Skeletal muscle tissue (tissue), 4 donors: ENCODE results near the gene MOV10L1. TPM values are rescaled to one million over a fixed set of nuclear protein-coding genes. Genes with fewer than 3 reads are reported as not detected.
"Not testable (repeated sequence)": the region's sequence is repeated elsewhere in the genome, so short reads cannot be mapped to it uniquely, and the experiment has no call there.

Experiments
- H3K27ac ChIP-seq: one replicate; pipeline ENCODE4 v1.7.0; 2013; ENCODE audit warnings: mild to moderate bottlenecking, low read depth, low read length, inconsistent platforms
- H3K27me3 ChIP-seq, 3 donors: one replicate each; pipeline ENCODE4 v1.7.0; 2013; ENCODE audit warnings: low read length in 3 of 3; ENCODE audit not compliant: control insufficient read depth in 3 of 3, insufficient read depth in 3 of 3
- H3K36me3 ChIP-seq, 3 donors: one replicate each; pipeline ENCODE4 v1.7.0; 2013; ENCODE audit warnings: low read length in 3 of 3; ENCODE audit not compliant: control insufficient read depth in 3 of 3, insufficient read depth in 3 of 3
- H3K4me1 ChIP-seq, 3 donors: one replicate each; pipeline ENCODE4 v1.7.0; 2013; ENCODE audit warnings: low read length in 3 of 3, mild to moderate bottlenecking in 3 of 3; ENCODE audit not compliant: control insufficient read depth in 3 of 3, insufficient read depth in 3 of 3
- H3K4me3 ChIP-seq, 3 donors: one replicate each; pipeline ENCODE4 v1.7.0; 2013; ENCODE audit warnings: low read length in 3 of 3
- H3K9ac ChIP-seq, 3 donors: one replicate each; pipeline ENCODE4 v1.7.0; 2013; ENCODE audit warnings: low read length in 3 of 3, mild to moderate bottlenecking in 3 of 3, moderate library complexity in 2 of 3, low read depth in 1 of 3
- H3K9me3 ChIP-seq, 3 donors: one replicate each; pipeline ENCODE4 v1.7.0; 2013; ENCODE audit warnings: low read length in 3 of 3; ENCODE audit not compliant: control insufficient read depth in 3 of 3
- total RNA-seq: library from RNA; depleted of rRNA; stranded (reverse); fragments of >200 nt; gene quantifications from one replicate; pipeline ENCODE4 v1.2.3, GENCODE V29; 2014
- donor health status: Osteomylitis.

MOV10L1 gene
- total RNA-seq, 1 donor from 2014 or later, result 2.1 TPM

DNA sequence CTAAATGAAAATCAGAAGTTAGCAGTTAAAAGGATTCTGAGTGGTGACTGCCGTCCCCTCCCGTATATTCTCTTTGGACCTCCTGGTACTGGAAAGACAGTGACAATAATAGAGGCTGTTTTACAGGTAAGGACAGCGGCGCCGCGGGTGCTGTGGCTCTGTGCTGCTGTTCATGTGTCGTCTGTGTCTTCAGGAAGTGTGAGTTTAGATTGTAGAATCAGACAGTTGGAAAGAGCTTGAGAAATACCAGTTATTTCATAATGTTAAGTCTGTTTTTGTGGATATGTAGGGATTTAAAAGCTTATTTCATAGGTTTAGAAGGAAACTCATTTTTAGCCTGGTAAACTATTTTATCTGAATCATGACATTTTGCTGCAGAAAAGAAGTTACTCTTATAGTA, 53.3 kb downstream of the MOV10L1 start:
- Histone ChIP-seq H3K27me3 (peaks cover 23 to 42% (median 39%) of the 10 kb centered on the region in 3 donors), H3K27ac (no peak overlapping the region), H3K36me3 (no peaks in the 10 kb centered on the region)

GRCh38 chr22:50144005-50144614, 54.3 kb downstream of the MOV10L1 start:
- H3K36me3 ChIP-seq, result no peaks in the 10 kb centered on the region
- H3K27ac ChIP-seq, result no peak overlapping the region
- no peaks in the 10 kb centered on the region for H3K4me1 ChIP-seq
- H3K9ac ChIP-seq, result no peak overlapping the region
- H3K27me3 ChIP-seq, result peaks cover 23 to 42% (median 39%) of the 10 kb centered on the region in 3 donors
- no peak overlapping the region for H3K4me3 ChIP-seq
- no peaks in the 10 kb centered on the region for H3K9me3 ChIP-seq

More for the DNA sequence above, 53.3 kb downstream of the MOV10L1 start:
- Histone ChIP-seq H3K9me3 (no peaks in the 10 kb centered on the region), H3K4me3 (no peak overlapping the region), H3K9ac (no peak overlapping the region), H3K4me1 (no peaks in the 10 kb centered on the region)

- Histone ChIP-seq H3K9ac (no peak overlapping the region), H3K4me1 (no peaks in the 10 kb centered on the region), H3K9me3 (no peaks in the 10 kb centered on the region), H3K27ac (no peak overlapping the region), H3K27me3 (peaks cover 28 to 46% (median 44%) of the 10 kb centered on the region in 3 donors), H3K4me3 (no peak overlapping the region), H3K36me3 (no peaks in the 10 kb centered on the region)
These were observed 56.1 kb downstream of the MOV10L1 start for GRCh38 chr22:50145721-50146438.

DNA sequence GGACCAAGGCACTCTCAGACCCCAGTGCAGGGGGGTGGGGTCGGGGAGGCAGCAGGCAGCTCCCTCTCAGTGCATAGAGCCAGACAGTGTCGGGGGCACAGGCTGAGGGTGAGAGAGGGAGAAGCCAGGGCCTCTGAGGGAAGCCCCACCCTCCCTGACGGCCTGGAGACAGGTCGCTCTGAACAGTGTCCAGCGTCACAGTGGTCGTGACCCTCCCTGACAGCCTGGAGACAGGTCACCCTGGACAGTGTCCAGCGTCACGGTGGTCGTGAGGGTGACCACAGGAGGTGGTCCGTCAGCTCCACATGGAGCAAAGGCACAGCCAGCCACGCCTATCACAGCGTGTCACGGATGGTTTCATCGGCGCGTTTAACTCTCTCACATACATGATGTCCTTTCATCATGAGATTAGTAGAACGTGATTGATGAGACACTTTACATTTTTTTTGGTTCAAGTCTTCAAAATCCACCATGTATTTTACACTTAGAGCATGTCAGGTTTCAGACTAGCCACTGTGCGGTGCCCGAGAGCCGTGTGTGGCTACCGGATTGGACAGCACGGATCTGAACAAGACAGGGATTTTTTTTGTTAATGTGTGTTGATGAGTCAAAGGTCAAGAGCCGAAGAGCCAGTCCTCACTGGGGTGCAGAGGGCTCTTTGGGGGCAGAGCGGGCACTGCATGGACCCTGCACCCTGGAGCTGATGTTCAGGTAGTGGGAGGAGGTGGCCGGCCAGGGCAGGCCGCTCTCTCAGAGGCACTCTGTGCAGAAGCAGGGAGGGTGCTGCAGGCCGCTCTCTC, 56.8 kb downstream of the MOV10L1 start:
- Histone ChIP-seq H3K36me3 (no peaks in the 10 kb centered on the region), H3K27me3 (peaks cover 28 to 42% (median 41%) of the 10 kb centered on the region in 3 donors), H3K4me1 (no peaks in the 10 kb centered on the region), H3K4me3 (no peak overlapping the region), H3K9ac (no peak overlapping the region), H3K27ac (no peak overlapping the region), H3K9me3 (no peaks in the 10 kb centered on the region)

DNA sequence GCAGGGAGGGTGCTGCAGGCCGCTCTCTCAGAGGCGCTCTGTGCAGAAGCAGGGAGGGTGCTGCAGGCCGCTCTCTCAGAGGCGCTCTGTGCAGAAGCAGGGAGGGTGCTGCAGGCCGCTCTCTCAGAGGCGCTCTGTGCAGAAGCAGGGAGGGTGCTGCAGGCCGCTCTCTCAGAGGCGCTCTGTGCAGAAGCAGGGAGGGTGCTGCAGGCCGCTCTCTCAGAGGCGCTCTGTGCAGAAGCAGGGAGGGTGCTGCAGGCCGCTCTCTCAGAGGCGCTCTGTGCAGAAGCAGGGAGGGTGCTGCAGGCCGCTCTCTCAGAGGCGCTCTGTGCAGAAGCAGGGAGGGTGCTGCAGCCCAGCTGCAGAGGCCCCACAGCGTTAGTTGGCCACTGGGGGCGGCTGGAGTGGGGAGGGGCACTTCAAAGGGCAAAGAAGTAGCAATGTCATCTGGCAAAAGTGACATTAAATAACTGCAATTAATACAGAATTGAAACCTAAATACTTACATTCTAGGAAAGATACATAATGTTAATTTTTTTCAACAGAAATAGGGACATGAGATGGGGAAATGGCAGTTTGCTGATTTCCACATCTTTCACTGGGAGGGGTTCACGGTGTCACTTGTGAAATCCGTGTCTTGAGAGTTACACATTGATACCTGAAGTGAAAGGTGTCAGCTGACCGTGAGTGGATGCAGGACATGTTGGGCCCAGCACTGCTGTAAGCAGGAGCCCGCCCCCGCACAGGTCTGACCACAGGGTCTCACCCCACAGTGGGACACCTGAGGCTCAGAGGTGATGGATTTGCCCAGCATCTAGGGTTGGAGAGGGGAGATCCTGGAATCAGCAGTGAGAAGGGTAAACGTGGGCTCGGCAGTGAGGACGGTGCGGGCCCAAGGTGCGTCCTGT, 57.7 kb downstream of the MOV10L1 start:
- not testable (repeated sequence) for H3K27ac ChIP-seq, H3K36me3 ChIP-seq, H3K9me3 ChIP-seq, H3K9ac ChIP-seq, H3K4me1 ChIP-seq, H3K4me3 ChIP-seq
- peaks cover 24 to 42% (median 35%) of the 10 kb centered on the region in 3 donors for H3K27me3 ChIP-seq

DNA sequence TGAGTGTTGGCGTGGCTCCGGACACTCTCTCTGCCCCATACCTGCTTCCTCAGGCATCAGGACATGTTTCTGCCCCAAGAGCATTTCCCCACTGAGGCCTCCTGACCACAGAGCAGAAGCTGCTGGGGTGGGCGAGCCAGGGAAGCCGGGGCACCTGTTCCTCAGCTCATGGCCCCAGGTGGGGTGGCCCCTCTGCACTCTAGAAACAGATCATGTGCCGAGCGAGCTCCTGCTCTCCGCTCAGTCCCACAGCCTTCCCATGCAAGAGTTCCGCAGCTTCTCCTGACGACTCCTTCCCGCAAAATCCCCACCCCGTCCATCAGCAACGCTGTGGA, 58.3 kb downstream of the MOV10L1 start:
- no peak overlapping the region for H3K27ac ChIP-seq
- no peak overlapping the region for H3K9ac ChIP-seq
- no peaks in the 10 kb centered on the region for H3K4me1 ChIP-seq
- H3K27me3 ChIP-seq, result peaks cover 20 to 45% (median 33%) of the 10 kb centered on the region in 3 donors
- no peaks in the 10 kb centered on the region for H3K36me3 ChIP-seq
- no peak overlapping the region for H3K4me3 ChIP-seq
- no peaks in the 10 kb centered on the region for H3K9me3 ChIP-seq

- Histone ChIP-seq H3K9me3 (no peaks in the 10 kb centered on the region), H3K9ac (no peak overlapping the region), H3K4me1 (no peaks in the 10 kb centered on the region), H3K36me3 (no peaks in the 10 kb centered on the region), H3K4me3 (no peak overlapping the region), H3K27ac (no peak overlapping the region), H3K27me3 (peaks cover 10 to 41% (median 23%) of the 10 kb centered on the region in 3 donors)
These were observed 59.4 kb downstream of the MOV10L1 start for GRCh38 chr22:50148991-50149721.

GRCh38 chr22:50150161-50151129, 60.6 kb downstream of the MOV10L1 start:
- Histone ChIP-seq H3K9ac (no peak overlapping the region), H3K9me3 (no peaks in the 10 kb centered on the region), H3K27me3 (peaks cover 10 to 40% (median 21%) of the 10 kb centered on the region in 3 donors), H3K36me3 (no peaks in the 10 kb centered on the region), H3K4me1 (no peaks in the 10 kb centered on the region), H3K27ac (no peak overlapping the region), H3K4me3 (no peak overlapping the region)
